Measurements from ENCODE around the gene RAP1GAP2. TPM values are rescaled to one million over a fixed set of nuclear protein-coding genes. Genes with fewer than 3 reads are reported as not detected.

RAP1GAP2 gene
- total RNA-seq, 1 experiment from 2014 or later: 72.8 TPM

GRCh38 chr17:2902546-2902945 is 106.3 kb downstream of the RAP1GAP2 start:
- no peak overlapping the region for H3K4me3 Mint-ChIP-seq
- peaks cover 17% of the 10 kb centered on the region for H3K9me3 Mint-ChIP-seq
- ATAC-seq: no peak
- TF ChIP-seq CBFB (CRISPR knock-in tag; IDR thresholded peaks at IDR 0.05; ENCODE audit: low read depth) (no peak), TEAD4 (CRISPR knock-in tag; IDR thresholded peaks at IDR 0.05) (no peak), OVOL2 (CRISPR knock-in tag; IDR thresholded peaks at IDR 0.05; ENCODE audit: borderline replicate concordance) (no peak), ZBTB21 (CRISPR knock-in tag; IDR thresholded peaks at IDR 0.05; ENCODE audit: borderline replicate concordance) (no peak), IRF2 (CRISPR knock-in tag; IDR thresholded peaks at IDR 0.05; ENCODE audit: borderline replicate concordance, low read depth) (no peak), ETV6 (CRISPR knock-in tag; IDR thresholded peaks at IDR 0.05) (no peak), JAZF1 (CRISPR knock-in tag; IDR thresholded peaks at IDR 0.05) (no peak), FOXK1 (CRISPR knock-in tag; IDR thresholded peaks at IDR 0.05) (no peak), ATF1 (CRISPR knock-in tag; IDR thresholded peaks at IDR 0.05) (no peak), EMX1 (CRISPR knock-in tag; IDR thresholded peaks at IDR 0.05) (no peak), ZNF317 (CRISPR knock-in tag; IDR thresholded peaks at IDR 0.05; ENCODE audit: borderline replicate concordance, low read depth) (no peak), ATF2 (CRISPR knock-in tag; IDR thresholded peaks at IDR 0.05; ENCODE audit: borderline replicate concordance, low read depth) (no peak), FOXP1 (CRISPR knock-in tag; IDR thresholded peaks at IDR 0.05; ENCODE audit: borderline replicate concordance) (no peak), ZNF532 (CRISPR knock-in tag; IDR thresholded peaks at IDR 0.05; ENCODE audit: borderline replicate concordance) (no peak), ZNF263 (CRISPR knock-in tag; IDR thresholded peaks at IDR 0.05; ENCODE audit: low read depth) (no peak), CREM (CRISPR knock-in tag; IDR thresholded peaks at IDR 0.05) (no peak), NR1H2 (CRISPR knock-in tag; IDR thresholded peaks at IDR 0.05) (no peak), RORB (CRISPR knock-in tag; IDR thresholded peaks at IDR 0.05) (no peak), MYBL2 (CRISPR knock-in tag; IDR thresholded peaks at IDR 0.05) (no peak), ZNF671 (CRISPR knock-in tag; IDR thresholded peaks at IDR 0.05) (no peak)
- ChIA-PET CTCF (interaction anchor here (0.8 to 2.1 kb wide), 6 partner anchors 19 to 110 kb away, joined by 4 to 10 read pairs (median 6); no protein-coding TSS in a partner anchor), POLR2A (no interaction called here)
- H3K36me3 Mint-ChIP-seq: peaks cover 41% of the 10 kb centered on the region
- no peak for DNase-seq (ENCODE audit: low spot score)
- H3K27me3 Mint-ChIP-seq (ENCODE audit: low read depth): no peaks in the 10 kb centered on the region
- H3K27ac Mint-ChIP-seq: peak overlapping the region; percentile 42; the same call in 1 of the 2 replicates
- H3K4me1 Mint-ChIP-seq: peaks cover 34% of the 10 kb centered on the region

GRCh38 chr17:2903193-2903974 is 107.1 kb downstream of the RAP1GAP2 start:
- CTCF ChIA-PET: interaction anchor here (0.8 to 2.1 kb wide), 8 partner anchors 20 to 109 kb away, joined by 3 to 10 read pairs (median 4); no protein-coding TSS in a partner anchor
- Mint-ChIP-seq H3K27me3 (ENCODE audit: low read depth) (no peaks in the 10 kb centered on the region), H3K4me3 (no peak overlapping the region), H3K36me3 (peaks cover 48% of the 10 kb centered on the region), H3K9me3 (peaks cover 17% of the 10 kb centered on the region), H3K4me1 (peaks cover 26% of the 10 kb centered on the region), H3K27ac (peak overlapping the region; percentile 80)
- no peak for DNase-seq (ENCODE audit: low spot score)
- POLR2A ChIA-PET: no interaction called here
- ATAC-seq: peak; percentile 45
- TF ChIP-seq NR2C2 (CRISPR knock-in tag; IDR thresholded peaks at IDR 0.05): no peak
- TF ChIP-seq IRF1 (CRISPR knock-in tag; IDR thresholded peaks at IDR 0.05): no peak
- TF ChIP-seq TEAD4 (CRISPR knock-in tag; IDR thresholded peaks at IDR 0.05): no peak
- no peak for TF ChIP-seq USF2 (CRISPR knock-in tag; IDR thresholded peaks at IDR 0.05)
- TF ChIP-seq MLX (CRISPR knock-in tag; IDR thresholded peaks at IDR 0.05): no peak
- no peak for TF ChIP-seq TCF7 (CRISPR knock-in tag; IDR thresholded peaks at IDR 0.05; ENCODE audit: low read depth)
- no peak for TF ChIP-seq EMX1 (CRISPR knock-in tag; IDR thresholded peaks at IDR 0.05)
